Measurements from ENCODE around the gene MAGEA11.

DNA sequence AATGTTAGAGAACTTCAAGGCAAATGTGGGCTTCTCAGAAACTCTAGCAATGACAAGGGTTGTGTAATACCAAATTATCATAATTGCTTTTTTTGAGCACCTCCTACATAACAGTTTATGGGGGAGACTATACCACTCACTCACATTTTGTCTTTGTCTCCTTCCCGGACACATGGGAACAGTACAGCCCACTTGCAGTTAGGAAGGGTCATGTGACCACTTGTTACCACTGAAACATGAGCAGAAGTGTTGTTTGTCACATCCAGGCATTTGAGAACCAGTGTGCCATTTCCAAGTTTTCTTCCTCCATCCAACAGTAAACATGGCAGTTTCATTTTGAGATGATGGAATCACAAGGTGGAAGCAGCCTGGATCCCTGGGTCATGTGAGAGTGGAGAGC, 6.9 kb downstream of the MAGEA11 start:
- TF ChIP-seq POLR2A (IDR thresholded peaks at IDR 0.05; ENCODE audit: low read depth, low read length) = no peak
- TF ChIP-seq TAF1 (IDR thresholded peaks at IDR 0.05; ENCODE audit: low read depth, low read length) = no peak
- TF ChIP-seq POLR2AphosphoS5 (IDR thresholded peaks at IDR 0.05; ENCODE audit: low read depth, low read length) = no peak
- no peak for TF ChIP-seq POU2F2 (IDR thresholded peaks at IDR 0.05; ENCODE audit: low read depth, low read length)
- no peak for TF ChIP-seq SPI1 (IDR thresholded peaks at IDR 0.05; ENCODE audit: low read depth, low read length)
